MM.1S (cell line): Measurements from ENCODE around the gene PSTPIP2.

Experiments used
- CTCF ChIP-seq: fragments of 300-600 bp; sonication (generic); IDR thresholded peaks from 2 replicates; pipeline ENCODE4 v1.5.1; 2016; ENCODE audit warnings: antibody characterized with exemption, low read length, mixed read lengths
- EZH2 ChIP-seq: fragments of 300-600 bp; sonication (generic); optimal IDR thresholded peaks from 2 replicates; pipeline ENCODE3; 2017; ENCODE audit warnings: low read depth, mild to moderate bottlenecking, antibody characterized with exemption, low read length, mixed read lengths

- TF ChIP-seq CTCF, result no peak
- TF ChIP-seq EZH2, result no peak
Observed at GRCh38 chr18:45991788-45992187, 80.3 kb downstream of the PSTPIP2 start.
